KOPT-K1 (cell line): Measurements from ENCODE around the gene ZBTB16.

Source experiments
- H3K27ac ChIP-seq: fragments of 200-600 bp; sonication (generic); 2 replicates; pipeline ENCODE4 v1.5.1; 2016; ENCODE audit warnings: antibody characterized with exemption, mild to moderate bottlenecking, low read depth, low read length; ENCODE audit not compliant: poor library complexity, severe bottlenecking
- H3K36me3 ChIP-seq: fragments of 200-600 bp; sonication (generic); 2 replicates; pipeline ENCODE4 v1.5.1; 2017; ENCODE audit warnings: antibody characterized with exemption, mild to moderate bottlenecking, low read length, moderate library complexity; ENCODE audit not compliant: insufficient read depth
- H3K9me3 ChIP-seq: fragments of 200-600 bp; sonication (generic); 2 replicates; pipeline ENCODE4 v1.5.1; 2017; ENCODE audit warnings: antibody characterized with exemption, low read length, mild to moderate bottlenecking; ENCODE audit not compliant: insufficient read depth, poor library complexity, severe bottlenecking

Gene ZBTB16

DNA sequence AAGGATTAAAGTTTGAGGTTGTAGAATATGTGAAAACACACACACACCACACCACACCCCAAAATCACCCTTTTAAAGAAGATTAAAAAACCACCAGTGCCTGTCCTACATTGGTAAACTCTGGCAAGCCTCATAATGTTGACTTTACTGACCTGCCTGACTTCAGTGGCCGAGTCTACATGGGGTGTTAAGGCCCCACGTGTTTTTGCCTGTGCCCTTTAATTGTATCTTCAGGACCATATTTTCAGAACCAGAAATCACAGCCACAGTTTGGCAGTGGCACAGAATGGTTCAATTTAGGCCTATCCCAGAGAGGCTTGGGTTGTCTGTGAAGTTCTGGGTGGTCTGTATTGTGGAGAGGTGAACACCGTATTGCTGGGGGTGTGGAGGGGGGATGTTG, 33.4 kb downstream of the ZBTB16 start:
- Histone ChIP-seq H3K27ac (no peak overlapping the region), H3K9me3 (no peaks in the 10 kb centered on the region), H3K36me3 (no peaks in the 10 kb centered on the region)

DNA sequence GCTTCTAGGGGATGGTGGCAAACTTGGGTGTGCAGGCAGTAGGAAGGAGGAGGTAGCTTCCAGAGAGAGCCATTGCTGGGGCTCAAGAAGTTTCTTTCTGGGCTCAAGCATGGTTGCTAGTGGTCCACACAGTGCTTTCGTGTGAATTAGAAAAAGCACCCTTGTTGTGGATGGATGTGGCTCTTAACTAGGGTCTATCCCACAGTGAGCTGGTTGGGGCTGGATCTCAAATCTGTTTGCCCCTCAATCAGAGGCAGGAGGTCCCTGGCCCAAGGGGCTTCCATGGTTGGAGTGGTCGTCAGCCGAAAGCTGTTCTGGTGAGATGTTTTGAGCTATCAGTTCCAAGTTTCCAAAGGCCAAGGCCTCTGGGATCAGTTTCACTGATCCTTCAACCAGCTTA, 35.0 kb downstream of the ZBTB16 start:
- Histone ChIP-seq H3K27ac (no peak overlapping the region), H3K36me3 (no peaks in the 10 kb centered on the region), H3K9me3 (no peaks in the 10 kb centered on the region)

DNA sequence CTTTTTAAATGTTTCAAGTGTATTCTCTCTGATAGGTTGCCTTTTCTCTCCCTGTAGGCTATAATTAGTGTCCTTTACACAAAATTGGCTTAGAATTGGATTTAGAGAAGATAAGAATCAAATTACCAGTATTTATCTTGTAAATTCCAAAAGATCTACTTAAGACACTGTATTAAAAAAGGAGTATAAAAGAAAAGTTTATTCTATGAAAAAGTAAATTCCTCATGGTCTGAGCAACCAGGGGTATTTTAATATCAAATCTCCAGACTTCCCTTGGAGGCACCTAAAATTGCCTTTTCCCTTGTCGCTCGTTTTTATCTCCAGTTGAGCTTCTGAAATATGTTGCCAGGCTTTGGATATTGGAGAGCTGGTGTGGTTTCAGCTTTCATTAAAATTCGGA, 36.4 kb downstream of the ZBTB16 start:
- no peaks in the 10 kb centered on the region for H3K9me3 ChIP-seq
- no peak overlapping the region for H3K27ac ChIP-seq
- H3K36me3 ChIP-seq = no peaks in the 10 kb centered on the region

DNA sequence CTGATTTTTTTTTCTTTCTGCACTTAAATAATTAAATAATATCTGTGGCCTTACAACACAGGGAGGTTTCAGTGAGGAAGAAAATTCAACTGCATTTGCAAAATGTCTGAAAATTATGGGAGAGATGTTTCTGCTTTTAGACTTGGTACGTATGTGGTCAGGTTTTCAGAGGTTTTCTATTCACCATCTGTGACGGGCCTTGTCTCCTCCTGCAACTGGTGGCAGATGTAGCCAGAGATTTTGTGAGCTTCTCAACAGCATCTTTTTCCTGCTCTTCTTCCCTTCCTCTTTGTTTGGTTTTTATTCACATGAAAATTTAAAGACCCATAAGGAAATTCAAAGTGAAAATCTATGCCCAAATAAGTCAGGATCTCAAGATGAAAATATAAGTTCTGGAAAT, 38.3 kb downstream of the ZBTB16 start:
- no peak overlapping the region for H3K27ac ChIP-seq
- H3K9me3 ChIP-seq = no peaks in the 10 kb centered on the region
- H3K36me3 ChIP-seq = no peaks in the 10 kb centered on the region

DNA sequence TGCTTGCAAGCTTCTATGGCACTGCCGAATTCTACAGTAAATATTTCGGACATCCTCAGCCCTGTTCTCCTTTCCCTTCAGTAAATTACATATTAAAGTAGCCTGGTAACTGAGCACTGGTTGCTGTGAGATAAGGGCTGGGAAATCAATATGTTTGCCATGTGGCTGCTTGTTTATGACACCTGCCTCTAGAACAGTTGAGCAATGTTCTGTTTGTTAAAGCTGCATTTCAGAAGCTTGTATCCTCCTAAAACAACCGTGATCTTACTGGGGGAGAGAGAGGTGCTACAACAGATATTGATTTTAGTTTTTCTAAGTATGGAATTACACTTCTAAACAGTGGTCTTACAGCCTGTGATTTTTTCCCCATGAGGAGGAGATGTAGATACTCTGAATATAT, 39.4 kb downstream of the ZBTB16 start:
- no peaks in the 10 kb centered on the region for H3K36me3 ChIP-seq
- H3K27ac ChIP-seq = no peak overlapping the region
- no peaks in the 10 kb centered on the region for H3K9me3 ChIP-seq

DNA sequence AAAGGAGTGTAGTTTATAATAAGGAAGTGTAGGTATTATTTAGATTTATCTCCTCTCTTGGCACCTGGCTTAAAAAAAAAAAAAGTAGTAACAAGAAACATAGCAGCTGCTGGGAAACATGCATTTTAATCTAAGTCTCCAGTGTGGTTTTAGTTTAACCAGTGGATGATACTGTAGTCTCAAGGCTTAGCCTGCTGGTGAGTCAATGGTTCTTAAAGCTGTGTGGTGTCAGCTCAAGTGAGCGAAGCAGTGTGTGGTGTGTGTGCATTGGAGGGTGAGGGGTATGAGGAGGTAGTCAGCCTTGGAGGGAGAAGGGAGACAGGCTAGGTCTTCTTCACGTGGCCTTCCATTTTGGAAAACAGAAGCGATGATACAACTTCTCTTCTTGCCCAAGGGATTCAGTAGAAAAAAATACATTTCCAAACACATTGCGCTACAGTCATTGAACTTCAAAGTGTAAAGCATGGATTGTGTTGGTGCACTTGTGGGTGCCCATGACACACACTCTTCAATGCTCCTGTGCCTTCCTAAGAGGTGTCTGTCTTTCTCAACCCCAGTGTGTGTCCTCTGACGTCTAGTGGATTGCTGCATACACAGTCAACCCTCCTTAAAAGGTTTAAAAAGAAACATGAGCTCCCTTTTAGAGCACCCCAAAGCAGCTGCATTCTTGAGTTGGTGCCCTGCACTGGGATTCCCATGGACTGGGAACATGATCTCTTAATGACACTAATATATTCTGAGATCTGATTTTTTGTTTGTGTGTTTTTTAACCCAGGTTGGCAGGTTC, 40.1 kb downstream of the ZBTB16 start:
- Histone ChIP-seq H3K27ac (no peak overlapping the region), H3K36me3 (no peaks in the 10 kb centered on the region), H3K9me3 (no peaks in the 10 kb centered on the region)

DNA sequence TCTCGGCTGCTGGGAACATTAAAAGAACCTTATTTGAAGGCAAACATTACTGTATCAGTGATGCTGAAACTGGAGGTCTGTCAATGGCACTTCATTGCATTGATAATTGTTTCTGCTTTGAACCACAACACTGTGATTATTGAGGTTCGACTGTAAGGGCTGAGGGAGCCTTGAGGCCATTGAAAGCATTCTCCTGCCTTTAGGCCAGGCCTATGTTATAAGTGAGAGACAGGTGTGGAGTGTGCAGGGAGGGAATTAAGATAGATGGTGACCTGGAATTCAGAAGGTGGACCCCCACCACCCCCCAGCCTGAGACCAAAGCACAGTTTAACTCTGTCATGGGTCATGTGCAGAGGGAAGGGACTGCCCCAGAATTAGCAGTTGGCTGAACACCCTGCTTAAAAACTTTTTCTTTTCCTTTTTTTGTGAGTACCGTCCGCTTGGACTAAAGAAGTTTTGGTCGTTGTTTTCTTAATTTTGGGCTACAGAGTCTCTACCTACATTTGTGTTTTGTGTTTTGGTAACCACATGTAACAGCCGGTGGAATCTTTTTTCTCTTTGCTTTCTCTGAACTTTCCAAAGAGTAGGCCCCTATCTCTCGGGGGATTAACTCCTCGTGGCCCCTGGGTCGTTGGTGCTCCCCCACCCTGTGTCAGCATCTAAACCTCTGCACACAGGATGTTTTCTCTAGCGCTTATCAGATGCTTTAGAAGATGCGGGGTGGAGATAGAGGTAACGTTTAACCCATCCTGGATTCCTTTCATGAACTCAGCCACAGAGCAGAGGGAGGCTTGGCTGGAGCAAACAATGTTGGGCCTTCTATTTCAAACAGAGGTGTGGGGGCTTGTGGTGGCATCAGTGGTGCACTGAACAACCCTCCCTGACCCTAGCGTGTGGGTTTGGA, 43.7 kb downstream of the ZBTB16 start:
- no peak overlapping the region for H3K27ac ChIP-seq
- H3K36me3 ChIP-seq = no peaks in the 10 kb centered on the region
- H3K9me3 ChIP-seq = no peaks in the 10 kb centered on the region

DNA sequence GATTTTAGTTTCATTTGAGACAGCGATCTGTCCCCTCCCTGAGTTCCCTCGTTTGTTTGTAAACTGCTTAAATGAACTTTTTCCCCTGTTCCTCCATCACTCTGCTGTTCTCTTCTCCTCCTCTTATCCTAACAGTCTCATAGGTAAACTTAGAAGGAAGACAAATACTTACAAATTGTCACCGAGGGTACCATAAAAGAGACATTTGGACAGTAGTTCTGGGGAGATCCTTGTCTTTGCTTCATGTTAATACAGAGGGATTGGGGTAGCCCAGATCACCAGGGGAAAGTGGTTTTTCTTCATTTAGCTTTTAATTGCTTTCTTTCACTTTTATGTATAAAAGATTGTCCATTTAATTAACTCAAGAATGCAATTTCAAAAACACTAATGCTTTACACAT, 46.1 kb downstream of the ZBTB16 start:
- H3K27ac ChIP-seq = no peak overlapping the region
- H3K9me3 ChIP-seq = no peaks in the 10 kb centered on the region
- H3K36me3 ChIP-seq = no peaks in the 10 kb centered on the region

DNA sequence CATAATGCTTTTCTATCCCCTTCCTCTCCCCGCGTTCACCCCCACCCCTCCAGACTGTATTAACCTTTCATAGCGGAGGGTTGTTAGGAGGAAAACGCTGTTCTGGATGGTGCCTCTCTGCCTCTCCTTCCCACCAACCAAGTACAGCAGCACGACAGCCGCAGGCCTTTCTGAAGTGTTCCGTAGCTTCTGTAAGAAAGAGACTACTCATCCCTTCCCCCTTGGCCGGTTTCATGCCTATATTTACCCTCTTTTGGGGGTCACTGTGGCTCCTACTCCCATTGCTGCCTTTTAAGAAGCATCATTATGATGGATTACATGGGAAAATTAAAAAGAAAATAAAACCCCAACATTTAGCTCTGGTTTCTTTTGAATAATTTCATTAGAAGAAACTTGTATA, 46.5 kb downstream of the ZBTB16 start:
- Histone ChIP-seq H3K9me3 (no peaks in the 10 kb centered on the region), H3K36me3 (no peaks in the 10 kb centered on the region), H3K27ac (no peak overlapping the region)

DNA sequence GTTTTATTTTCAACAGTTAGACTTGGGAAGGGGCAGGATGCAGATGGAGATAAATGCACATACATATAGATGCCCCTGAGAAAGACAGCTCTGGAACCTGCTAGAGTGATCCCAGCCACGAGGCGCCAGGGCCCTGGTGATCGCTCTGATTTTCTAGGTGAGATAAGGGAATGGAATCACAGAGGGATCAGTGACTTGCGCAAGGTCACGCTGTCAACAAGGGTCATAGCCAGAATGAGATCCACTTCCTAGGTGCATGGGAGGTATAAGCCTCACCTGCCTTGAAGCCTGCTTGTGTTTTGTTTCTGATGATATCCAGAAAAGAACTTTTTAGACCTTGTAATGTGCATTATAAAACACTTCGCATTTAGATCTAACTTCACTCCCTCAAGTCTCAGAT, 47.5 kb downstream of the ZBTB16 start:
- H3K36me3 ChIP-seq = no peaks in the 10 kb centered on the region
- no peaks in the 10 kb centered on the region for H3K9me3 ChIP-seq
- no peak overlapping the region for H3K27ac ChIP-seq

DNA sequence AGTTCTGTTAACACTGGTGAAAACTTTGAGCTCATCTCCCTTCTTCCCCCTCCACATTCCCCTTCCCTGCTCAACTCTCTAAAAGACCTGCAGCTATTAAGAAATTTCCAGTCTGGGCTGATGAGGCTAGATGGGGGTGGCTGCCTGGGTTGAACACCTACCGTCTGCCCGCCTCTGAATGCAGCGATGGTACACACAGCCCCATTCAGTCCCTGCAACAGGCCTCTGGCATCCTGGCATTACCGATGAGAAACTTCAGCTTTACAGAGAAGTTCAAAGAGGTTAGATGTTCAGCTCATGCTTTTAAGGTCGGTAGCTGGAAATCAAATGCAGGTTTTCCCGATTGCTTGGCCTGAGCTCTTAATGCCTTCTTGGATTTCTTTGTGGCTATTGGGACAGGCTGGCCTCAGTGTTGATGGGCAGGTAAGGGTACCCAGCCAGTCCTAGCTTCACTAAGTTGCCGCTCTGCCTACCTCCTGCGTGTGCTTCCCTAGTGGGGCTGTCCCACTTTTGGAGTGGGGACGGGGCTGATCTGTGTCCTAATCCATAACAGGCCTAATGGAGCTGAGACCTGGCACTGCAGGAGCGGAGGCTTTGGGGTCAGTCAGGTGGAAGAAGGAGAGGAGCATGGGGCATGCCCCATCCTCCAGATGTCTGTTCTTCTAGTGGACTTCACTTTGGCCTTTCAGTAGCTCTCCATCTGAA, 49.1 kb downstream of the ZBTB16 start:
- no peak overlapping the region for H3K27ac ChIP-seq

DNA sequence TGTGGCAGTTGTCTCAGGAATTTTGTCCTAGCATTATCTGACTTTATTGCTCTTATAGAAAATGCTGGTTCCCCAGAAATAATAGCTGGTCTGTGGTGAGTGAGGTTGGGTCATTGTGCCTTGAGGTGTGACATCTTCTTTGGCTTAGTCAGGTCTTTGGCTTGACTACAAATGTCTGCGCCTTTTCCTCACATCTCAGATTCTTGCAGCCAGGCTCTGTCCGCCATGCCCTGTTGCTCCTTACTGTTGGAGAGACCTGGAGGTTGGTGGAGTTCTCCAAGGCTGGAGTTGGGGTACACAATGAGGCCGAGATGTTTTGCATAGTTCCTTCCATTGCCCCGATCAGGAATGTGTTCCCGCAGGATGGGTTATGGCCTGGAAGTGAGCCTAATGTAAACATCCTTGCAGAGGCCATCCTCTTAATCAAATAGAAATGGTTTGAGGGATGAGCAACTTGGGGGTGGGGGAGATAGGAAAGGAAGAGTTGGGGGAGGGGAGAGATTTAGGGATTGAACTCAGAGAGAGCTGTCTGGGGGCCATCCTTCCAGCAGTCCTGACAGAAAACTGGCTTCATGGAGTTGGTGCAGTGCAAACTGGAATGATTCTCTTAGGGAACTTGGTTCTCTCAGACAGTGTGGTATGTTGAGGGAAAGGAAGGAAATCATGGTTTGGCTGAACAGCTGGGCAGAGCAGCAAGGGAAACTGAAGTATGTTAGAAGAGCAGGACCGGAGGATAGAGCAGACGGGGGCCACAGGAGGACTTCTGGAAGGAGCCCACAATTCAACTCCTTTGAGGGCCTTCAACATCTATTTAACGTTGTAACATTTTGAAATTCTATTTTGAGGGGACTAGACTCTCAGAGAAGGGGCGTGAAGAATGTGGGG, 49.9 kb downstream of the ZBTB16 start:
- no peaks in the 10 kb centered on the region for H3K36me3 ChIP-seq
- no peak overlapping the region for H3K27ac ChIP-seq
- H3K9me3 ChIP-seq = no peaks in the 10 kb centered on the region

More for the DNA sequence above, 49.1 kb downstream of the ZBTB16 start:
- Histone ChIP-seq H3K36me3 (no peaks in the 10 kb centered on the region), H3K9me3 (no peaks in the 10 kb centered on the region)

DNA sequence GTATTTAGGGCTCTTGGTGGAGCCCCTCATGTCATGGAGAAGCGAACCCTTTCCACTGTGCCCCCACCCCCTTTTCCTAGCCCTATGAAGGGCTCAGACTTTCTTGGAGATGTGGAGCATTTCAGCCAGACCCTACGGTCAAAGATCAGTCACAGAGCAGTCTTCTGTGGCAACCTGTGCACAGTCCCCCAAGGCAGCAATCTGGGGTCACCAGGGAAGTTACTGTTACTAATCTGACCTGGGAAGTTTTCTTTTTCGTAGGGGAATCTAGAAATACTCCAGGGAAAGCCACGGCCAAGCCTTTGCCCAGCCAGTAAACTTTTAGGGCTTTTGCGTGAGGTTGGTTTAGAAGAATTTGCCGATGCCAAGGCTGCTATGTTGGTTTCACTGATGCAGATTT, 50.6 kb downstream of the ZBTB16 start:
- H3K9me3 ChIP-seq = no peaks in the 10 kb centered on the region
- no peaks in the 10 kb centered on the region for H3K36me3 ChIP-seq
- H3K27ac ChIP-seq = no peak overlapping the region
